HG03066 (cell line): Measurements from ENCODE around the gene SHANK1.
A peak's percentile ranks its signal among the peaks of the same experiment; 100 is the strongest.

ENCODE experiments used
- ATAC-seq: cut with Tn5 transposase; IDR thresholded peaks from one replicate; pipeline ENCODE4 v1.9.1; 2021; ENCODE audit warnings: low read depth; ENCODE audit not compliant: unreplicated experiment

SHANK1 gene

DNA sequence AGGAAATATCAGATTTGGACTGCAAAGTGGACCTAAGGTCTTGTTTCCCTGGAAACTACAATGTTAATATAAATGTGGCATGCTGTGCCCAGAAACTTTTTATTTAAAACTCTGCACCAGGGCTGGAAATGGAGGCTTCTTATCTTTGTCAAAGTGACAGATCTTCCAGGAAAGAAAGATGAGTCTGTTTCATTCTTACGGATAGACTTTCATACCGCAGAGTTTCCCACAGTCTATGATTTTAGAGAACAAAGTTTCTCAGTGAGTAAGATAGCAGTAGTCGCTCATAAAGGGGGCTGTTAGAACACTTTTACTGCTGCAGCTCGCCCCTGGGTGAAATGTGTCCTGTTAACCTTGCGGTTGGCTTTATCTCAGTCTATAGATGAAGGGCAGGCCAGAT is 10.3 kb upstream of the SHANK1 start:
- ATAC-seq, result no peak

GRCh38 chr19:50728084-50728737 is 8.6 kb upstream of the SHANK1 start:
- ATAC-seq, result no peak

- ATAC-seq, result no peak
These were observed 6.3 kb upstream of the SHANK1 start for GRCh38 chr19:50725911-50726230.

DNA sequence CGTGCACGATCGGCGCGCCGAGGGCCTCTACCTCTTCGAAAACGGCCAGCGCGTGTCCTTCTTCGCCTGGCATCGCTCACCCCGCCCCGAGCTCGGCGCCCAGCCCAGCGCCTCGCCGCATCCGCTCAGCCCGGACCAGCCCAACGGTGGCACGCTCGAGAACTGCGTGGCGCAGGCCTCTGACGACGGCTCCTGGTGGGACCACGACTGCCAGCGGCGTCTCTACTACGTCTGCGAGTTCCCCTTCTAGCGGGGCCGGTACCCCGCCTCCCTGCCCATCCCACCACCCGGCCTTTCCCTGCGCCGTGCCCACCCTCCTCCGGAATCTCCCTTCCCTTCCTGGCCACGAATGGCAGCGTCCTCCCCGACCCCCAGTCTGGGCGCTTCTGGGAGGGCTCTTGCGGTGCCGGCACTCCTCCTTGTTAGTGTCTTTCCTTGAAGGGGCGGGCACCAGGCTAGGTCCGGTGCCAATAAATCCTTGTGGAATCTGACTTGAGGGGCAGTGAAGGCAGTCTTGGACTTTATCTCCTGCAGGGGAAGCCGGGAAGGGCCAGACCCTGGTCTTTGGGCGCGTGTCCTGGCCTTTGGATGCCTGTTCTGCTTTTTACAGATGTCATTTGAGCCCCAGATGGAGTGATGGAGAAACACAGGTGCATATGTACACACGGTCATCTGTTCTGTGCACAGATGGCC is 5.8 kb upstream of the SHANK1 start:
- ATAC-seq, result peak; percentile 23

- ATAC-seq, result peak; percentile 79
These were observed 5.1 kb upstream of the SHANK1 start for GRCh38 chr19:50724522-50725217.

DNA sequence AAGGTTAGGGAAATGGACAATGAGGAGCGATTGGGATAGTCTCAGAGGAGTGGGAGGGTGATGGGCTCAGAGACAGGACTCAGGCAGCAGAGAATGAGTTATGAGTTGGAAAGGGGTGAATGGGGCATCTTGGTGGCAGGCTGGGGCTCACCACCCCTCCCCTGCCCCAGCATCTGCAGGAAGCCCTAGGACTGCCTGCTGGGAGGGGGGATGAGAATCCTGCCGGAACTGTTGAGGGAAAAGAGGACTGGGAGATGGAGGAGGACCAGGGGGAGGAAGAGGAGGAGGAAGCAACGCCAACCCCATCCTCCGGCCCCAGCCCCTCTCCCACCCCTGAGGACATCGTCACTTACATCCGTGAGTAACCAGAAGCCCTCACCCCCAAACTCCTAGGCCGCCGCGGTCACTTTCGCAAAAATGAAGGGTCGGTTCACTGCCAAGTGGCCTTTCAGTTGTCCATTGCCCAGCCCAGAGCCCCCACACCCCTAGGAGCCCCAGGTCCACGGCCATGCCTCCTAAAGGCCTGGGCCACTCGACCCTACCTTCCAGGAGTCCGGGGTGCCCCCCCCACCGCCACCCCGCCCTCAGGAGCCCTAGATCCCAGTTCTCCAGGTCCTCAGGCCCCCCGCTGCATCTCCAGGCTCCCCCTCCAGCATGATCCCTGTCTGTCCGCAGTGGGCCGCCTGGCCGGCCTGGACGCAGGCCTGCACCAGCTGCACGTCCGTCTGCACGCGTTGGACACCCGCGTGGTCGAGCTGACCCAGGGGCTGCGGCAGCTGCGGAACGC is 4.3 kb upstream of the SHANK1 start:
- ATAC-seq, result no peak

GRCh38 chr19:50723069-50723468 is 3.5 kb upstream of the SHANK1 start, which contains the start of gene CLEC11A:
CLEC11A (plus strand) TSS chr19:50723364; CDS start chr19:50723526, 162 bp downstream.
- no peak for ATAC-seq

DNA sequence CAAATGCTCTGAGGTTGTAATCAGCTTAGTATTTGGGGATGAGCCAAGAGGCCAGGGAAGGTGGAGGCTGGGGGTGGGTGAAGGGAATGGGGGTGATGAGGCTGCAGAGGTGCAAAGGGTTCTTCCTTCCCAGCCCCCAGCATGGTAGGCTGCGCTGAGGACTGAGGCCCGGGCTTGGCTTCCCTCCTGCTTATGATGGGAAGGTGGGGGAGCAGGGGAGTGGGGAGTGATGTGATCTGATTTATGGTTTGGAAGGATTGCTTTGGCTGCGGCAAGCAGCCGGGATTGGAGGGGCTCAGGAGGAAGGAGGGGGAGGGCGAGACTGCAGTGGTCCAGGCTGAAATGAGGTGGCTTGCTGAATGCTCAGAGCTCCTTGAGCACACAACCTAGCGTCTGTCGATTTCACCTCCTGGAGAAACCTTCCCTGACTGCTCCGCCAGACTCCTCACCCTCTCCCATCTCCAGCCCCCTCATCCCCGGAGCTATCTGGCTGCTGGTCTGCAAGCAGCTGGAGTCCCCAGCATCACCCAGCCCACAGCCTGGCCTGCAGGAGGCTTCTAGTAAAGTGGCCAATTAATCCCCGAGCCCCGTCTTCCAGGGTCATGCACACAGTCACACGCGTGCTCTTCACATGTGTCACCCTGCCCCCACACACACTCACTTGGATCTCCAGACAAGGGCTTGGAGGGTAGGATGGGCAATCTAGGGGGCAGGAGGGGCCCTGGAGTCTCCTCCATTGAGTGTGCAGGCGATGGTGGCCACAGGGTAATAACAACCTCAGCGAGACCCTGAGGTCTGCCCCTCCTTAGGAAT is 2.8 kb upstream of the SHANK1 start:
- ATAC-seq, result no peak

- no peak for ATAC-seq
These were observed 2.0 kb upstream of the SHANK1 start for GRCh38 chr19:50721441-50722137.

DNA sequence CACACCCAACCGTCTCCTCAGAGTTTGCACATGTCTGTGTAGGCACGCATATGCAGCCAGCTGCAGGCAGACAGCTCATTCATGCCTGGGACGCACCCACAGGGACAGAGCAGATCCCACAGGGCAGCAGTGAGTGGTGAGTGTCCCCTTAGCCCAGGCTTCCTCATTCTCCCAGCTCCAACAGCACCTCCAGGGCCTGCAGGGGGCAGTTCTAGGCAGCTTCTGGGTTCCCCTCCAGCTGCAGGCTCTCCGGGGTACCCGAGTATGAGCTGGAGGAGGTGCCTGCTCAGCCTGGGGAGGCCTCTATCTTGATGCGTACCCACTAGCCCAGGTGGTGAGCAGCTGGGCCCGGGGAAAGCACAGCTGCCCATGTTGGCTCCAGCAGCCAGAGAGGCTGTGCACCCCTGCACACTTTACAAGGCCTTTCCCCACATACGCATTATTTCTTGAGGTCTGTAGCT is 1.3 kb upstream of the SHANK1 start:
- no peak for ATAC-seq

GRCh38 chr19:50720181-50720920 is 749 bp upstream of the SHANK1 start:
- no peak for ATAC-seq

- ATAC-seq, result no peak
These were observed 525 bp downstream of the SHANK1 start for GRCh38 chr19:50719119-50719435.

DNA sequence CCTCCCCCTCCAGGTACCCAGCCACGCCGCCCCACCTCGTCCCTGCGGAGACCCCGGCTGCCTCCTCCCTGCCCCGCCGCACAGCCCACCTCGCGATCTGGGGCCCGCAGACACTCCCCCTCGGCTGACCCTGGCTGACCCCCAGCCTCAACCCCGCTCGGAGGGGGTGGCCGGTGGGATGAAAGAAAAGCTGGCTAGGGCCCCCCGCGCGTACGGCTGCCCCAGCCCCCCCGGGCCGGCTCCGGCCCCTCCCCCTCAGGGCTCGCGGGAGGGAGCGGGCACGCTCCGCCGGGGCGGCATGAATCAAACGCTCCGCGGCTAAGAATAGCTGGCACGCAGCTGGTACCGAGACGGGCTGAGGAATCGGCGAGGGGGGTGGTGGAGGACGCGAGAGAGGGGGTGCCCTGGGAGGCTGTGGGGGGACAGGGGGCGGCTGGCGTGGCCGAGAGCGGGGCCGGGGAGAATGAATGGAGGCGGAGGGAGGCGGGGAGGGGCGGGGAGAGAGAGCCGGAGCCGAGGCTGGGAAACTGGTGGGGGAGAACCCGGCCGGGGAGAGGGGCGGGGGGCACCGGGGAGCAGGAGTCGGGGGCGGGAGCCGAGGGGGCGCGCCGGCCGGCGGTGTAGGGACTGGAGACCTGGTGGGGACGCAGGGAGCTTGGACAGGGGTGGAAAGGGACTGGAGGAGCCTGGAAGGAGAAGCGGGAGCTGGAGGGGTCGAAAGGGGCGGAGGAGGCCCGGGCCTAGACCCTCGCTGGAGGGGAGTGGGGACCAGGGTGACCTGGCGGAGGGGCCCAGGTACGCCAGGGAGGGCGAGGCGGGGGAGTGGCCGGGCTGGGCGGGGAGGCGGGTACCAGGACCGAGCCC is 1.1 kb downstream of the SHANK1 start:
- ATAC-seq, result no peak

DNA sequence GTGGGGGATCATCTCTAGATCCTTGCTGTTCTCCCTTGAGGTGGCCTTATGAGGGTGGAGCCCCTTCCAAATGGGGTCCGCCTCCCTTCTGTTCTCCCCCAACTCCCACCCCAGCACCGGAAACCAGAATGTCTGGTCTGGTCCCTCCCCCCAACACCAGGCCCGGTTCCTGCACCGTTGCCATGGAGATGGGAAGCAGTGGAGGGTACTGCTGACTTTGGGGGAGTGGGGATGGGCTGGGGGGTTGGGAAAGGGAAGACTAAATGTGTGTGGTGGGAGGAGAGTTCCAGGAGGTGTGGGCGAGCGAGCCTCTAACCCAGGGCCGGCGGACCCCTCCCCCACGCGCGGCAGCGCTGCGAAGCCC is 1.7 kb downstream of the SHANK1 start:
- no peak for ATAC-seq

DNA sequence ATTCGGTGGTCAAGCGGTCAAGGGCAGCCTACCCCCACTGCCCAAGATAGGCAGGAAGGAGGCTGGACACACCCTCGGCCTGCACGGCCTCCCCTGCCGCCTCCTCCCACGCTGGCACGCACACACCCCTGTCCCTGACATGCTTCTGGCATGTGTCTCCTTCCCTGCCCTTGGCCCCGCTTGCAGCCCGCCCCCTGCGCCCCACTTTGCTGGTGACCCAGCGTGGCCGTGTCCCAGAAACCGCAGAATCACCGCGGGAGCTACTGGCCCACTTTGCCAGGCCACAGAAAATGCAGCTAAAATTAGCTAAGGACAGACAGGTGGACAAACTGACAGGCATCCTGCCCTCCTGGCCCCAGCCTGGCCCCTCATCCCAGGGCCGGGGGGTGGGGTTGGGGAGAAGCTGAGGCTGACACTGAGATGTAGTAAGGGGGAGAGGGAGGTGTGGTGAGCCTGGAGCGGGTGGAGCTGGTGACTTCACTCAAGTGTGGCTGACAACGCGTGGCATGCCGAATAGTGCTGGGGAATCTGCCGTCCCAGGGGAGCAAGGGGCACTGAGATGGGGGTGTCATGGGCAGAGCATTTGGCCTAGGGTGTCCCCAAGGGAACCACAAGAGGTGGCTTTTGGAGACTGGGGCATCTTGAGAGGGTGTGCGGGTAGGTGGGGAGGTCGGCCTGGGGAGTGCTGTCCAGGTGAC is 2.4 kb downstream of the SHANK1 start:
- ATAC-seq, result no peak

DNA sequence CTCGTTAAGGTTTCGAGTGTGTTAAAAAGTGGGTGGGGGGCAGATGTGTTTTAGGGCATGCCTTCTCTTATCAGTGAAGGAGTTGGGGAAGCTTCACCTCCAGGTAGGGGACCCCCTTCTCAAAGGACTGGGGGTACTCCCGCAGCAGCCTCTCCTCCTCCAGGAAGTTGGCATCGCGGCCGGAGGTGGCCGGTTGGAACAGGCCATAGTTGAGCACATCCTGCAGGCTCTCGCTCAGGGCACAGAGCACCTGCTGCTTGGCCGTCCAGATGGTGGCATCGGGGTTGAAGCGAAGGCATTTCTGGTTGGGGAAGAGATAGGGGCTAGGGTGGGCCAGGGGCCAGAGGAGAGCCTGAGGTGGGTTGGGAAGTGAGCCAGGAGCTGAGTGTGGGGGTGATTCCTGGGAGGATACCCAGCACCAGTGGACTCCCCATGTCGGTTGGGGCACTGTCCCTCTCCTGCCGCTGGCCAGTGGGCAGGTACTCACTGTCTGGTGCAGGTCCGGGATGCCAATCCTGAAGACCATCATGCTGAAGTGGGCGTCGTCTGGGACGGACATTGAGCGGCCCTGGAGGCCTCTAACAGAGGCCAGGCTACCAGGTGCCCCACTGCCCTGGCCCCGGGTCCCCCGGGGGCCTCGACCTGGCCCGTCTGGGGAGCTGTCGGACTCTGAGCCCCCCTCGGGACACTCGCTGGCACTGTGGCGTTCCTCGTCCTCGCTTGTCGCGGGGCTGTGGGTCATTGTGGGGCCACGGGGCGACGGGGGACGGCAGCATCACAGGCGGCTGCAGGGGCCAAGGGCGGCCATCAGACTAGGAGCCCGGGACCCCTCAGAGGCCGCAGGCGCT is 3.2 kb downstream of the SHANK1 start:
- ATAC-seq, result no peak
